GM21529 (cell line): ENCODE results near the gene MORN1.

Experiments used
- ATAC-seq: cut with Tn5 transposase; IDR thresholded peaks from one replicate; pipeline ENCODE4 v1.9.1; 2021; ENCODE audit not compliant: unreplicated experiment

Gene MORN1

DNA sequence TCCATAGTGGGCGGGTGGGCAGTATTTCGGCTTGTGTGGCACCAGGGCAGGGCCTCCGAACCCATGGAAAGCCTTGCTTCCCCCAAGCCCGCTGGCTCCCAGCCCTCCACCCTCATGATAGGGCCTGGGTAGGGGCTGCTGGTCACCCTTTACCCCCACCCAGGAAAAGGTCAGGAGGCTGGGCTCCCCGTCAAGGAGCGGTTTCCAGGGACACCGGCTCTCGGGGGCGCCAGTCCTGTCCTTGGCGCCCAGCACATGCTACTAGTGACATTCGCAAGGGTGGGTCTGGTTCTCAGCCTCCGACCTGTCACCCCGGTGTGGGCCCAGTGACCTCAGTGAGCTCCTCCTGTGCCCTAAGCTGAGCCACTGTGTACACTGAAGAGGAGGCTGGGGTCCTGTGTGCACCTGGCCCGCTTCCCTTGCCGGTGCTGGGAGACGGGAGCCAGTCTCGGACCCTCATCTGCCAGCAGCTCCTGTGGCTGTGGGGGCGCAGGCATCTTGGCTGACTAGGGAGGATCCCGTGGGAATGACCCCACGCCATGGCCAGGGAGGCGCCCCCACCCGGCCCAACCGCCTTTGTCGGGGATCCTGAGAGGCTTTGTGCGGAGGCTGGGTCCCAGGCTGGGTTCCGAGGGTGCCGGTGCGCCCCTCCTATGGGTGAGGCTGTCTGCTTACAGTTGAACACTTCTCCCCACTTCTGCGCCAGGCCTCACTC is 108.6 kb downstream of the MORN1 start:
- no peak for ATAC-seq

DNA sequence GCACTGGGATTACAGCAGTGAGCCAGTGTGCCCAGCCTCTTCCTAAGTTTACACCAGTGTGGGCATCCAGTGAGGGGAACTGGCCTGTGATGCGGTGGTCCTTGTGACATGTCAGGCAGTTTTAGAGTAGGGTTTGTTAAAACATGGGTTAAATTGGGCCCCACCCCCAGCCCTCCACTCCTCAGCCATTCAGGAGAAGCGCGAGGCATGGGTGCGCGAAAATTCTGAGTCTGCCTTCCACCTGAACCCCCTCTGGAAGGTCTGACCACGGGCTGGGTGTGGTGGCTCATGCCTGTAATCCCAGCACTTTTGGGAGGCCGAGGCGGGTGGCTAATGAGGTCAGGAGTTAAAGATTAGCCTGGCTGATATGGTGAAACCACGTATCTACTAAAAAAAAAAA is 111.5 kb downstream of the MORN1 start:
- no peak for ATAC-seq

DNA sequence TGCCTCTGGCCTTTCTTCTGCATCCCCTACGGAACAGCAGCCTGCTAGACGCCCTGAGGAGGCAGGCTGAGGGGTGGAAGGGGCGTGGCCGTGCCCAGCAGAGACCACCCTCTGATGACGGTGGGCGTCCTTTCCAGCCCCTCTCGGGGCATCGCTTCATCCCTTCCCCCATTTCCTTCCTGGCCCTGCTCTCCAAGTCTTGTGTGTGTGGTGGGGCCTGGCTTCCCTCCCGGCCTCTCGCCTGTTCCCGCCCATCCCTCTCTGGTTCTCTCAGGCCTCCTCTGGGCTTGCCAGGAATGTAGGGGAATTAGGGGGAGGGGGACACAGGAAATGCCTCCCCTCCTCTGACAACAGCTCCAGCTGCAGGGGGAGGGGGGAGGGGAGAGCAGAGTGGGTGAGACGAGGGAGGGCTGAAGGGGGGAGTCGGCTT is 112.1 kb downstream of the MORN1 start:
- no peak for ATAC-seq

DNA sequence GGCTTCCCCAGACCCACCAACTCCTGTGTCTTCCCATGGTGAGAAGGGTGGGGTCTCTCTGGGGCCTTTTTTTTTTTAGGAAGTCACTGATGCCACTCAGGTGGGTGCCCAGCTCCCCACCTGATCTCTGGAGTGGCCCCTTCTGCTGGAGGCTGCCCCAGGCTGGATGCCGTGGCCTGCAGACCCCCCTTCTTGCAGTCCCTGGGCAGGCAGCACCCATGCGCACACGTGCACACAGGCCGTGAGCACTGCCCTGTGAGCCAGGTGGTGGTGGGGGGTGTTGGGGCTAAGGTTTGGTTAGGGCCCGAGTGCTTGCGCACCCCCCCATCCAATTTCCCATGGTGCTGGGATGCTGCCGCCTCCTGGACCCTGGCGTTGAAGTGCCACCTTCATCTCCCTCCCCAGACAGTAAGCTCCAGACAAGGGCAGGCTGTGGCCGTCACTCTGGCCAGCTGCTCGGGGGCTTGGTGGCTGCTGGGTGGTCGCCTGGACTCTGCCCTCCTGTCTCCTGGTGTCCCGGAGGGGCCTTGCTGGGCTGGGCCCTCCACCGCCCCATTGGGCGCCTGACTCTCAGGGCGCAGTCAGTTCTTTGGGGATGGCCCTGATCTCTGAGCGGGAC is 112.7 kb downstream of the MORN1 start:
- no peak for ATAC-seq

DNA sequence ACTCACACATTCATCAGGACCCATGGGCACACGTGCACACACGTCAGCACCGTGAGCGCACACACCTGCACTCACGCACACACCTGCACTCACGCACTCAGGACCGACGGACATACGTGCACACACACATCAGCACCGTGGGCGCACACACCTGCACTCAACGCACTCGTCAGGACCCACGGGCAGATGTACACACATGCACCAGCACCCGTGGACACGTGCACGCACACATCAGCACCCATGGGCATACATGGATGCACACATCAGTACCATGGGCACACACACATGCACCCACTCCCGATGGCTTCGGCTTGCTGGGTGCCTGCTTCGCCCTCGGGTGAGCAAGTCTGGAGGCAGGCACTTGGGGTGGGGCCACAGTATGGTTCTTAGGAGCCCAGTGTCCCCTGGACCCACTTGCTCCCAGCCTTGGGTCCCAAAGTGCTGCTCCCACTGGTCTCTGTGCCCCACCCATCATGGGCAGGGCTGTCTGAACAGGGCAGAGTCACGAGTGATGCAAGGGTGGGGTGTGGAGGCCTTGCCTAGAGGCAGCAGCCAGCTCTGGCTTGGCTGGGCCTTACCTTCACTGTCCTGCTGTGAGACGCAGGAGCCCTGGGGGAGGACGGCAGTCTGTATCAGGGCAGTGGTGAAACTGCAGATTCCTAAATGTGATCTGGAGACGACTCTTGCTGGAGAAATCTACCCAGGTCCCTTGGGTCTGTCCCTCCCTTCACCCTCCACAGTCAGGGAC is 113.4 kb downstream of the MORN1 start:
- no peak for ATAC-seq

DNA sequence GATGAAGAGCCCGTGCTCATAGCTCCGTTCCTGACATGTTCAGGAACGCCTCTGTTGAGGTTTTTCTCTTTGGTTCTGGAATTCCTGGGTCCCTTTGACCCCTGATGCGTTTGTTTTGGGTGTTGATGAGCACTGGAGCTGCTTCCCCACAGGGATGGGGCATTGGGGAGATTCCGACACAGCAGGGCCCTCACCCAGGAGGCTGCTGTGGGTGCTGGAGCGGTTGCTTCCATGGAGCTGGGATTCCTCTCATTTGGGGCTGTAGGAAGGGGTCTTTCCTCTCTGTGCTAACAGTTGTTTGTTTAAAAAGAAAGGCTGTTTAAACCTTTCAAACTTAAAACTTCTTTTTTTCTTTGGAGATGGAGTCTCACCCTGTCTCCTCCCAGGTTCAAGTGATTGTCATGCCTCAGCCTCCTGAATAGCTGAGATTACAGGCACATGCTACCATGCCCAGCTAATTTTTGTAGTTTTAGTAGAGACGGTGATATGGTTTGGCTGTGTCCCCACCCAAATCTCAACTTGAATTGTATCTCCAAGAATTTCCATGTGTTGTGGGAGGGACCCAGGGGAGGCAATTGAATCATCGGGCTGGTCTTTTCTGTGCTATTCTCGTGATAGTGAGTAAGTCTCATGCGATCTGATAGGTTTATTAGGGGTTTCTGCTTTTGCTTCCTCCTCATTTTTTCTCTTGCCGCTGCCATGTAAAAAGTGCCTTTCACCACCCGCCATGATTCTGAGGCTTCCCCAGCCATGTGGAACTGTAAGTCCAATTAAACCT is 114.4 kb downstream of the MORN1 start:
- no peak for ATAC-seq

DNA sequence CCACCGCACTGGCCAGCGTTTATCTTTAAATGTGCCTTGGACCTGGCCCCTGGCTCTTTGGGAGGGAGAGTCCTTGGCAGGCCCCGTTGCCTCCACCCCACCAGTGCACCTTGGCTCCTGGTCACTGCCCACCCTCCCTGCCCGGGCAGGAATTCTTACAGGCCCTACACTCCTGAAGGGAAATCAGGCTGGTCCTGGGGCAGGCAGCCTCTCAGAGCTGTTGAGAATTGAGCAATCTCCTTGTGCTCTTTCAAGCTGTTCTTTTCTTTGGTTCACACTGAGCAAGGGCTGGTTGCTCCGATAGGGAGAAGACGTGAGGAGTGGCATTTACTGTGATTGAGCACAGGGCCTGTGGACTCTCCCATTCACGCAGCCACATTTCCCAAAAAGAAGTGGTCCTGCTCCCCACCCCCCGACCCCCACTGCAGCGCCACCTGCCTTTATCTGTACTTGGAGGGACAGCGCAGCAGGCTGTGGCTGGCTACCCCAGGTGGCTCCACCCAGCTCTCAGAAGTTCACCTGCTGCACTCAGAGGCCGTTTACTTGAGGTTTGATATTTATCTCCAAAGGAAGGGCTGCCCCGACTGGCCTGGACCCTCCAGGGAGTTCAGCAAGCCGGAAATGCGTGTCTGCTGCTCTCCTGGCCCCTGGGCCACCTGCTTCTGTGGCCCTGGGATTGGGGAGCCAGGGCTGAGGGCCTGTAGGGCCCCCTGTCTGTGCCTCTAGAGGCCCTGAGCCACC is 115.4 kb downstream of the MORN1 start:
- no peak for ATAC-seq

DNA sequence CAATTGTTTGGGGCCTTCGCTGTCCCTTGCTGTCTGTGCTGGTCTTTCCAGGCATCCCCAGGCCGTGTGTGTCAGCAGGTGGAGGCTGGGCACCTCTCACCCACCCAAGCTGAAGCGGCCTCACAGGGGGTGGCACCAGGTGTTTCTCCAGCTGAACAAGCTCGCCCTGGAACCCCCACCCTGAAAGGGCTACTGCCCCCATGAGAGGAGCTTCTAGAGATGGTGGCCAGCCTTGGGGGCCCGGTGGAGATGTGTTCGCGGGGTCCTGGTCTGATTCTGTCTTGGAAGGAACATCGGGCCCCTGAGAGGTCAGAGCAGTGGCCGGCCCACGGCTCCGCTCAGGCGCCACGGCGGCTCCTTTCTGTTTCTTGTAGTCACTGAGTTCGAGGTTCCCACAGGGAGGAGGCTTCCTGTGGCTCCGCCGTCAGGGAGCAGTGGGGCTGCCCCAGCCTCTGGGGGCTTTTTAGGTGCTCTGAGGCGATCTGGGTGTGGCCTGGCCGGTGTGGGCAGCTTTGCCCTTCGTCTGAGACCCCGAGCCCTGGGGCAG is 116.4 kb downstream of the MORN1 start:
- ATAC-seq = no peak

DNA sequence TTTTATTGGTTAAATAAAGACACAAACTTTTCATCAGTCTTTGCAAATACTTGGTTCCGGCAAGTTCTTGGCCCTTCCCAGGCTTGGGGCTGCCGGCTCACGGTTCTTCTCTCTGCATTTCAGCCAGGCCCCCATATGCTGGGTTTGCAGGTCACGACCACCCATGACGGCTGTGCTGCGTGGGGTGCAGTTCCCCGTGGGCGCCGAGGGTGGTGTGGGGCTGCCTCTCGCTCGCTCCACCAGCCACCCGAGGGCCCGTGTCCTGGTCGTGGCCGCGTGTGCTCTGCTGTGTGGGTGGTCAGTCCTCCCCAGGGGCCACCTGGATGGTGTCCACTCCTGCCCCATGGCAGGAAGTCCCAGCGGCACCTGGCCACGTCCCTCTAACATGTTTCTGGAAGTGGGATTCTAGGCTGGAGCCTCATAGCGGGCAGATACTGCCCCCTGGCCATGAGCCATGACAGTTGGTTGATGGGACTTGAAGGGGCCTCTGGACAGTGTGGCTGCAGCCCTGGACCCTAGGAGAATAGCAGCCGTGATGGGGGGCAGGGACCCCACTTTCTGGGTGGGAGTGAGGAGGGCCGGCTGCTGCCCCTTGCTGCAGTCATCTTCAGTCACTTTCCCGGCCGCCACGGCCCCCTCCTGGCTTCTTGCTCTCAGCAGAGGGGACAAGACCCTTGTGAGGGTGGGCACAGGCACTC is 117.0 kb downstream of the MORN1 start:
- no peak for ATAC-seq

DNA sequence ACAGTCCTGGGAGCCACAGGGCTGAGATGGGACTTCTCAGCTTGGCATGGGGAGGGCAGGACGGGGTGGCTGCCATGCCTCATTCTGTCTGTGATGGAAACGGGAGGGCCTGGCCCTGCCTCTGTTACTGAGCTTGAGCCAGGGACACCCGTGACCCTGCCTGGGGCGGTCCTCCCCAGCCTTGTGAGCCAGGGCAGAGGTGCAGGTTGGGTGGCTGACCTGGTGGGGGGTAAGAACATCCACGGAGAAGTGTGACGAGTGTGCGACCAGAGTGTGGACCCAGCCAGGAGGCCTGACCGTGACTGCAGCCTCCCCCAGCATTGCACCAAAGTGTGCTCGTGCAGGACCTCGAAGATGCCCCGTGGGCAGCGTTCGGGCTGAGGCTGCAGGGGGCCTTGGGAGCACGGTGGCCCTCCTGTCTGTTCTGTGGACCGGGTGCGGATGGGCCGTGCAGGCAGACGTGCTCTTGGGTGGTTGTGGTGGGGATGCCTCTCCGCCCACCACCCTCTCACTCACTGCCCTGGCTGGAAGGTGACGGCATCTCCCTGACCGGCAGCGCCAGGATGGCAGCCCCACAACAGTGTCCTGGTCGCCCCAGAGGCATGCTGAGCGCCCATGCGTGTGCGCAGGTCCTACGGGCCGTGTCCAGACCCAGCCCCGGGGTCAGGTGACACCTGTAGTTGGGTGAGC is 117.8 kb downstream of the MORN1 start:
- ATAC-seq = no peak

DNA sequence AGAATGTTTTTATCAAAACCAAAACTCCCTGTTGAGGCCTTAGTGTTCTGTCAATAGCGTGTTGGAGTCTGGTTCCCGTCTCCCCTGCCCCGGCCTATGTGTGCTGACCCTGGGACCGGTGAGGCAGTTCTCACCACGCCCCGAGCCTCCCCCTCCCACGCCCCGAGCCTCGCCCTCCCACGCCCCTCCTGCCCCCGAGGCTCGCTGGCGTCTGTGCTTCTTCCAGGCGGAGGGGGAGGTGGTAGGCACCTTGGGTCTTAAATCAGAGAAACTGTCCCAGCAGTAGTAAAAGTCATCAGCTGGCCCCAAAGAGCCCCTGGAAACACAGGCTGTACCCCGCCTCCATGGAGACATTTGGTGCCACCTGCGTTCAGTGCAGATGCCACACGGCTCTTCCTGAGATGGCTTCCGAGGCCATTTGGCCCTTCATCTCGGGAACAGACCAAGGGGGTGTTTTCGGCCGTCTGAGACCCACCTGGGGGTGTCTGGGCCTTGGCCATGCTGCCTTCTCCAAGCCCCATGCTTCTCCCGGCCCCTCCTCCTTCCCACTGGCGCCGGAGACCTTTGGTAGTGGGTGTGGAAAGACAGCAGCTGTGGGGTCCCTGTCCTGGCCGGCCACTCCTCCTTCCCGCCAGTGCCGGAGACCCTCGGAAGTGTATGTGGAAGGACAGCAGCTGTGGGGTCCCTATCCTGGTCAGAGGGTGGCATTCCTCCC is 118.5 kb downstream of the MORN1 start:
- ATAC-seq = no peak

DNA sequence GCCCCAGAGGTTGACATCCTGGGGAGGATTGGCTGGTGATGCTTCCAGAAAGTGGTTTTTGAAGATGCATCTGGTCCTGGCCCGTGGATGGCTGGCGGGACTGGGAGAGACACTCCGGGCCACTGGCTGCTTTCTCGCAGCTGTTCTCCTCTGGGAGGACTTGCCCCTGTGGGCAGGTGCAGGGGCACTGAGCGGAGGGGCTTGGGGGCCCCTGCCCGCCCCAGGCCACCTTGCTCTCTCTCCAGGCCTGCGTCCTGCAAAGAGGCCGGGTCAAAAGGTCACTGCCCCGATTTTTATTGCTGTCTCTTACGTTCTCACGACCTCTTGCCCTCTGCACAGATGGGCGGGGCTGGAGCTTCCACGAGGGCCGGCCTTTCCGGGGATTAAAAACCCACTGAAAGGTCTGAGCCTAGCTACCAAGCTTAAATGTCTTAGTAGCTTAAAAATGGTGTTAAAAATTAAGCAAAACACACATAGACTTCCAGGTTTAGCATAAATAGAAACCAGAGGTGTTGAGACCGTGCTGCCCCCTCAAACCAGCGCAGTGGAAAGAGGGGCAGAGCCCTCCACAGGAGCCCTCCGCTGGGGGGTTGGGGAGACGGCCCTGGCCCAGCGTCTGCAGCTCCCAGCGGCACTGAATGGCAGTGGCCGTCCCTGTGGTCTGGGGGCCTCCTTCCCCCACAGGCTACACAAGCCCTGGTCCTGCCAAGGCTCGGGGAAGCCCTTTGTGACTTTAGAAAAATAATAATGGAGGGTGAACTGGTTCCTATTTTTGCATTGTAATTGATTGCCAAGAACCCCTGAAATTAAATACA is 119.3 kb downstream of the MORN1 start:
- ATAC-seq = no peak
